B cell (primary cell): Measurements from ENCODE around the gene CENPX.

Experiments
- CTCF ChIP-seq: fragments of 200-600 bp; IDR thresholded peaks from one replicate; pipeline ENCODE4 v1.8.0; 2022; ENCODE audit warnings: antibody characterized with exemption, mild to moderate bottlenecking
- EZH2 ChIP-seq: IDR thresholded peaks from 2 replicates; pipeline ENCODE4 v1.6.1; 2012; ENCODE audit warnings: borderline replicate concordance, low read depth, mild to moderate bottlenecking, moderate library complexity, low read length; ENCODE audit not compliant: insufficient read depth, poor library complexity, severe bottlenecking

- no peak for TF ChIP-seq EZH2
- TF ChIP-seq CTCF, result no peak
Measured at GRCh38 chr17:82042649-82043048, 20.0 kb upstream of the CENPX start.
